ENCODE results near the gene OR5AR1.

DNA sequence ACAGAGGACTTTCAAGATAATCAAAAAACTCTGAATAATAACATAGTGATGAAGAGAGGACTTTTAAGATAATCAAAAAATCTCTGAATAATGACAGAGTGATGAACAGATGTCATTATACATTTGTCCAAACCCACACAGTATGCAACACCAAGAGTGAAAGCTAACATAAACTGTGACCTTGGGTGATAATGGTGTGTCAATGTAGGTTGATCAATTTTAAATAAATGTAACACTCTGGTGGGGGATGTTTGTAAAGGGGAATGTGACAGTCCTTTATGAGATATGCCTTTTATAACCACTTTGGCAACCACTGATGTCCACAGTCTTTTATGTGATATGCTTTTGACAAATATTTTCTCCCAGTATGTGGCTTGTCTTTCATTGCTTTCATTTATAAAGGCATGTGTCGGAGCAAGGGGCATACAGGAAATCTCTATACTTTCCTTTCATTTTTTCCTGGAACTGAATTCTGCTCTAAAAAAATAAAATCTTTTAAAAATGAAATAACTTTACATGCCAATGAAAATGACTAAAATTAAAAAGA lies 25.1 kb downstream of the OR5AR1 start:
- no peak for TF ChIP-seq POLR2A (IDR thresholded peaks at IDR 0.05)
- TF ChIP-seq, protein P1, sequence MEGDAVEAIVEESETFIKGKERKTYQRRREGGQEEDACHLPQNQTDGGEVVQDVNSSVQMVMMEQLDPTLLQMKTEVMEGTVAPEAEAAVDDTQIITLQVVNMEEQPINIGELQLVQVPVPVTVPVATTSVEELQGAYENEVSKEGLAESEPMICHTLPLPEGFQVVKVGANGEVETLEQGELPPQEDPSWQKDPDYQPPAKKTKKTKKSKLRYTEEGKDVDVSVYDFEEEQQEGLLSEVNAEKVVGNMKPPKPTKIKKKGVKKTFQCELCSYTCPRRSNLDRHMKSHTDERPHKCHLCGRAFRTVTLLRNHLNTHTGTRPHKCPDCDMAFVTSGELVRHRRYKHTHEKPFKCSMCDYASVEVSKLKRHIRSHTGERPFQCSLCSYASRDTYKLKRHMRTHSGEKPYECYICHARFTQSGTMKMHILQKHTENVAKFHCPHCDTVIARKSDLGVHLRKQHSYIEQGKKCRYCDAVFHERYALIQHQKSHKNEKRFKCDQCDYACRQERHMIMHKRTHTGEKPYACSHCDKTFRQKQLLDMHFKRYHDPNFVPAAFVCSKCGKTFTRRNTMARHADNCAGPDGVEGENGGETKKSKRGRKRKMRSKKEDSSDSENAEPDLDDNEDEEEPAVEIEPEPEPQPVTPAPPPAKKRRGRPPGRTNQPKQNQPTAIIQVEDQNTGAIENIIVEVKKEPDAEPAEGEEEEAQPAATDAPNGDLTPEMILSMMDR (IDR thresholded peaks at IDR 0.05) = no peak
